ENCODE measurements around the gene NPR3.

DNA sequence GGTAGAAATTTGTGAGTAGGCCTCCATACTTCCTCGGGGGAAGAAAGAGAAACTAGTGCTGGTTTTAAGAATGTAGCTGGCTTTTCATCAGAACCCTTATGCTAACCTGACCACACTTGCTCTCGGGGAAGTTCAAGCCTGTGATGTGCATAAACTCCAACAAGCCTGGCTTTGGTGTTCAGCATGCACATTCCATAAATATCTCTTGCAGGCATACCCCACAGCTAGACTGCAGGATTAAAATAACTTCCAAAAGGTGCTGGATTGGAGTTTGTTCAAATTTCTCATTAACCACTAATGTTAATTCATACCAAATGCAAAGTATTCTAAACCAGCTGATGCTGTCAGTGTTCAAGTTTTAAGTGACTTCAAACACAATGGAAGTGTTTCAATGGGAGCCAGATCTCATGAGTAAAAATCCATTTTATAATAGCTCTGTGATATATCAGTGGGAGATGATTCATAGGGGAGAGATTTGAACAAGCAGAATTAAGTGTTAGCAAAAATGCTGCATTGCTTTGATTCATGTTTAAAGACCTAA is 79.4 kb downstream of the NPR3 start:
- TF ChIP-seq, protein P1, sequence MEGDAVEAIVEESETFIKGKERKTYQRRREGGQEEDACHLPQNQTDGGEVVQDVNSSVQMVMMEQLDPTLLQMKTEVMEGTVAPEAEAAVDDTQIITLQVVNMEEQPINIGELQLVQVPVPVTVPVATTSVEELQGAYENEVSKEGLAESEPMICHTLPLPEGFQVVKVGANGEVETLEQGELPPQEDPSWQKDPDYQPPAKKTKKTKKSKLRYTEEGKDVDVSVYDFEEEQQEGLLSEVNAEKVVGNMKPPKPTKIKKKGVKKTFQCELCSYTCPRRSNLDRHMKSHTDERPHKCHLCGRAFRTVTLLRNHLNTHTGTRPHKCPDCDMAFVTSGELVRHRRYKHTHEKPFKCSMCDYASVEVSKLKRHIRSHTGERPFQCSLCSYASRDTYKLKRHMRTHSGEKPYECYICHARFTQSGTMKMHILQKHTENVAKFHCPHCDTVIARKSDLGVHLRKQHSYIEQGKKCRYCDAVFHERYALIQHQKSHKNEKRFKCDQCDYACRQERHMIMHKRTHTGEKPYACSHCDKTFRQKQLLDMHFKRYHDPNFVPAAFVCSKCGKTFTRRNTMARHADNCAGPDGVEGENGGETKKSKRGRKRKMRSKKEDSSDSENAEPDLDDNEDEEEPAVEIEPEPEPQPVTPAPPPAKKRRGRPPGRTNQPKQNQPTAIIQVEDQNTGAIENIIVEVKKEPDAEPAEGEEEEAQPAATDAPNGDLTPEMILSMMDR (IDR thresholded peaks at IDR 0.05; ENCODE audit: insufficient read depth, low read depth, low read length): no peak
- no peak for TF ChIP-seq EZH2 (IDR thresholded peaks at IDR 0.05; ENCODE audit: insufficient read depth, low read length)

Data from astrocyte (in vitro differentiated cells and primary cell).